Measurements from ENCODE around the gene TAGAP. TPM values are rescaled to one million over a fixed set of nuclear protein-coding genes. Genes with fewer than 3 reads are reported as not detected.

The TAGAP gene
- total RNA-seq, 1 experiment from 2014 or later, result not detected

GRCh38 chr6:159074120-159074684, 29.4 kb upstream of the TAGAP start:
- Histone ChIP-seq H3K79me2 (ENCODE audit: insufficient read depth, low read length) (no peaks in the 10 kb centered on the region), H2BK12ac (ENCODE audit: insufficient read length, low read depth, low read length) (no peak overlapping the region), H4K20me1 (ENCODE audit: control insufficient read depth, insufficient read depth, insufficient read length) (no peaks in the 10 kb centered on the region), H3K23me2 (ENCODE audit: insufficient read length, low read depth, low read length, poor library complexity, severe bottlenecking) (no peaks in the 10 kb centered on the region), H3K27me3 (ENCODE audit: insufficient read depth, low read length) (no peaks in the 10 kb centered on the region), H2BK15ac (ENCODE audit: low read depth, low read length) (no peak overlapping the region), H4K8ac (replicated peaks; ENCODE audit: insufficient read length, low read depth, low read length) (peak overlapping the region; percentile 18), H3K23ac (ENCODE audit: insufficient read length, low read depth, low read length) (no peak overlapping the region), H2BK5ac (ENCODE audit: insufficient read length, low read length) (no peak overlapping the region), H3K27ac (ENCODE audit: insufficient read length, low read depth, low read length) (no peak overlapping the region), H2AK5ac (ENCODE audit: insufficient read length, low read length) (no peak overlapping the region), H3K79me1 (ENCODE audit: insufficient read depth, low read depth, low read length, poor library complexity, severe bottlenecking) (no peaks in the 10 kb centered on the region), H3K18ac (ENCODE audit: insufficient read length, low read depth, low read length) (no peak overlapping the region), H3K4me2 (ENCODE audit: insufficient read depth, insufficient read length, low read length) (peak overlapping the region; percentile 66), H3K14ac (ENCODE audit: insufficient read depth, low read length) (no peak overlapping the region), H3K4me1 (ENCODE audit: insufficient read depth, low read length) (no peaks in the 10 kb centered on the region), H3T11ph (ENCODE audit: low read length) (no peak overlapping the region), H3K9me3 (ENCODE audit: control insufficient read depth, low read depth, low read length) (no peaks in the 10 kb centered on the region), H3K9ac (ENCODE audit: extremely low read depth, insufficient read length, low read length) (peak overlapping the region; percentile 48), H2BK20ac (ENCODE audit: low read depth, low read length, poor library complexity, severe bottlenecking) (no peak overlapping the region), H4K5ac (ENCODE audit: insufficient read length, low read depth, low read length) (no peak overlapping the region), H2BK120ac (ENCODE audit: low read depth, low read length, poor library complexity, severe bottlenecking) (no peak overlapping the region), H2AFZ (ENCODE audit: low read length) (peak overlapping the region; percentile 14), H4K91ac (ENCODE audit: insufficient read length, low read depth, low read length) (no peak overlapping the region), H3K4ac (ENCODE audit: low read depth, low read length) (no peak overlapping the region), H3K56ac (ENCODE audit: insufficient read length, low read depth, low read length) (no peak overlapping the region)
- Mint-ChIP-seq H3K4me3 (peak overlapping the region; percentile 76 to 87), H3K27ac (peak overlapping the region in 1 of 3 experiments; percentile 90; a peak in 1 of 7 replicates), H3K9me3 (no peaks in the 10 kb centered on the region), H3K27me3 (ENCODE audit: low read depth) (peaks cover 36% of the 10 kb centered on the region), H3K4me1 (peaks cover 9 to 12% of the 10 kb centered on the region in 2 experiments), H3K36me3 (ENCODE audit: insufficient read depth in 1 of 3, low read depth in 3 of 3) (no peaks in the 10 kb centered on the region; a peak in 1 of 7 replicates)
- WGBS (ENCODE audit: extremely low coverage, insufficient read length, low lambda C conversion rate), result no CpG with 5 or more reads among the region's 3 CpGs
- no peak for TF ChIP-seq CTCF (conservative IDR thresholded peaks at IDR 0.05)
- DNase-seq, result peak; percentile 66

Measured in H9 (cell line).